Esophagus muscularis mucosa (tissue), 4 donors: Measurements from ENCODE around the gene AK8.

Source experiments
- EP300 ChIP-seq: sonication (generic); formaldehyde crosslinking; IDR thresholded peaks from one replicate; pipeline ENCODE4 v1.6.1; 2017; ENCODE audit warnings: antibody characterized with exemption
- POLR2A ChIP-seq: fragments of 450-650 bp; IDR thresholded peaks from one replicate; pipeline ENCODE4 v1.6.1; 2017; ENCODE audit warnings: antibody characterized with exemption, moderate library complexity, mild to moderate bottlenecking, low read depth
- TF ChIP-seq, protein P1 (sequence below), 3 experiments: fragments of 200-600 bp in 2 of 3; fragments of 450-650 bp in 1 of 3; sonication (generic) in 2 of 3; IDR thresholded peaks; one replicate each; pipeline ENCODE4 v1.5.1; 2017 to 2019; ENCODE audit warnings: antibody characterized with exemption in 3 of 3, mild to moderate bottlenecking in 2 of 3, moderate library complexity in 1 of 3

DNA sequence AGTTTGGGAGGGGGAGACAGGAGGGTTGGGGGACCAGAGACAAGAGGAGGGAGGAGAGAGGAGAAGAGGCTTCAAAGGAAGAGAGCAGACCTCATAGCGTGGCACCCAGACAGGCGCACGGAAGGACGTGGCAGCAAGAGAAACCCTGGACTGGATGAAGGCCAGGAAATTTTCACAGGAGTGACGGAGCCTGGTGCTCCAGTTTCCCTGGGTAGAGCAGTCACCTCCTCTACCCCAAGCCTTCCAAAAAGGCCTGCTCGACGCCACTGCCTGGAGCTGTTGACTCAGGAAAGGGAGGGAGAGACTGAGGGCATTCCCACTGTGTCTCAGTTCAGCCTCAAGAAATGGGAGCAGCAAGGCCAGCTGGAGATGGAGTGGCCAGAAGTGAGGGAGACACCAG lies 19.3 kb downstream of the AK8 start:
- TF ChIP-seq POLR2A = no peak
- TF ChIP-seq, protein P1, sequence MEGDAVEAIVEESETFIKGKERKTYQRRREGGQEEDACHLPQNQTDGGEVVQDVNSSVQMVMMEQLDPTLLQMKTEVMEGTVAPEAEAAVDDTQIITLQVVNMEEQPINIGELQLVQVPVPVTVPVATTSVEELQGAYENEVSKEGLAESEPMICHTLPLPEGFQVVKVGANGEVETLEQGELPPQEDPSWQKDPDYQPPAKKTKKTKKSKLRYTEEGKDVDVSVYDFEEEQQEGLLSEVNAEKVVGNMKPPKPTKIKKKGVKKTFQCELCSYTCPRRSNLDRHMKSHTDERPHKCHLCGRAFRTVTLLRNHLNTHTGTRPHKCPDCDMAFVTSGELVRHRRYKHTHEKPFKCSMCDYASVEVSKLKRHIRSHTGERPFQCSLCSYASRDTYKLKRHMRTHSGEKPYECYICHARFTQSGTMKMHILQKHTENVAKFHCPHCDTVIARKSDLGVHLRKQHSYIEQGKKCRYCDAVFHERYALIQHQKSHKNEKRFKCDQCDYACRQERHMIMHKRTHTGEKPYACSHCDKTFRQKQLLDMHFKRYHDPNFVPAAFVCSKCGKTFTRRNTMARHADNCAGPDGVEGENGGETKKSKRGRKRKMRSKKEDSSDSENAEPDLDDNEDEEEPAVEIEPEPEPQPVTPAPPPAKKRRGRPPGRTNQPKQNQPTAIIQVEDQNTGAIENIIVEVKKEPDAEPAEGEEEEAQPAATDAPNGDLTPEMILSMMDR (IDR thresholded peaks at IDR 0.05) = no peak
- no peak for TF ChIP-seq EP300
